Trophoblast cell (in vitro differentiated cells and primary cell): ENCODE measurements around the gene ISG20L2.
A peak's percentile ranks its signal among the peaks of the same experiment; 100 is the strongest.

Experiments used
- DNase-seq, 2 donors: peaks; one replicate each; pipeline ENCODE4 v3.0.0-alpha.2; 2016
- H2AFZ ChIP-seq: 2 replicates; pipeline ENCODE4 v1.6.1; 2013; ENCODE audit warnings: low read length, moderate library complexity, mild to moderate bottlenecking; ENCODE audit not compliant: insufficient read depth, poor library complexity
- H2AK5ac ChIP-seq: 2 replicates; pipeline ENCODE4 v1.6.1; 2013; ENCODE audit warnings: mild to moderate bottlenecking, low read length
- H2BK120ac ChIP-seq: 2 replicates; pipeline ENCODE4 v1.6.1; 2013; ENCODE audit warnings: low read length, mild to moderate bottlenecking, moderate library complexity; ENCODE audit not compliant: insufficient read depth, poor library complexity
- H2BK12ac ChIP-seq: 2 replicates; pipeline ENCODE4 v1.6.1; 2013; ENCODE audit warnings: mild to moderate bottlenecking, low read length, moderate library complexity
- H2BK5ac ChIP-seq: 2 replicates; pipeline ENCODE4 v1.6.1; 2013; ENCODE audit warnings: low read length, low read depth, moderate library complexity, mild to moderate bottlenecking; ENCODE audit not compliant: poor library complexity
- H3K14ac ChIP-seq: 2 replicates; pipeline ENCODE4 v1.6.1; 2013; ENCODE audit warnings: mild to moderate bottlenecking, low read length
- H3K18ac ChIP-seq: 2 replicates; pipeline ENCODE4 v1.6.1; 2013; ENCODE audit warnings: mild to moderate bottlenecking, low read length
- H3K23ac ChIP-seq: 2 replicates; pipeline ENCODE4 v1.6.1; 2013; ENCODE audit warnings: low read length
- H3K27ac ChIP-seq: 2 replicates; pipeline ENCODE4 v1.5.1; 2013; ENCODE audit warnings: low read depth, mild to moderate bottlenecking, inconsistent platforms, low read length, moderate library complexity
- H3K27me3 ChIP-seq: 2 replicates; pipeline ENCODE4 v1.6.1; 2013; ENCODE audit warnings: inconsistent platforms, mild to moderate bottlenecking, low read length, moderate library complexity; ENCODE audit not compliant: insufficient read depth
- H3K36me3 ChIP-seq, 2 experiments: 1 replicate in 1 of 2; 2 replicates in 1 of 2; pipeline ENCODE4 v1.6.1; 2013; ENCODE audit warnings: low read length in 2 of 2, mild to moderate bottlenecking in 2 of 2, moderate library complexity in 1 of 2; ENCODE audit not compliant: insufficient read depth in 2 of 2, control insufficient read depth in 1 of 2
- H3K4ac ChIP-seq: 2 replicates; pipeline ENCODE4 v1.6.1; 2013; ENCODE audit warnings: low read depth, mild to moderate bottlenecking, low read length, moderate library complexity
- H3K4me1 ChIP-seq, 2 experiments: 1 replicate in 1 of 2; 2 replicates in 1 of 2; pipeline ENCODE4 v1.6.1; 2013; ENCODE audit warnings: low read length in 2 of 2, mild to moderate bottlenecking in 2 of 2, moderate library complexity in 1 of 2; ENCODE audit not compliant: insufficient read depth in 2 of 2, control insufficient read depth in 1 of 2
- H3K4me2 ChIP-seq: 2 replicates; pipeline ENCODE4 v1.6.1; 2013; ENCODE audit warnings: inconsistent platforms, mild to moderate bottlenecking, low read length, moderate library complexity
- H3K4me3 ChIP-seq: 2 replicates; pipeline ENCODE4 v1.5.1; 2013; ENCODE audit warnings: mild to moderate bottlenecking, low read depth, low read length, inconsistent platforms
- H3K79me1 ChIP-seq: one replicate; pipeline ENCODE4 v1.6.1; 2013; ENCODE audit warnings: low read length
- H3K79me2 ChIP-seq: 2 replicates; pipeline ENCODE4 v1.6.1; 2013; ENCODE audit warnings: low read length, mild to moderate bottlenecking; ENCODE audit not compliant: control insufficient read depth, insufficient read depth, poor library complexity
- H3K9ac ChIP-seq: 2 replicates; pipeline ENCODE4 v1.6.1; 2013; ENCODE audit warnings: mild to moderate bottlenecking, low read length
- H3K9me3 ChIP-seq: 2 replicates; pipeline ENCODE4 v1.6.1; 2013; ENCODE audit warnings: low read depth, mild to moderate bottlenecking, control low read depth, inconsistent platforms, low read length; ENCODE audit not compliant: insufficient read depth
- H4K12ac ChIP-seq: 2 replicates; pipeline ENCODE4 v1.6.1; 2013; ENCODE audit warnings: low read depth, mild to moderate bottlenecking, low read length, moderate library complexity
- H4K8ac ChIP-seq: 2 replicates; pipeline ENCODE4 v1.6.1; 2013; ENCODE audit warnings: low read depth, mild to moderate bottlenecking, low read length, moderate library complexity
- H4K91ac ChIP-seq: one replicate; pipeline ENCODE4 v1.6.1; 2013; ENCODE audit warnings: low read depth, mild to moderate bottlenecking, low read length, moderate library complexity
- WGBS: extraction: QIAGEN DNeasy Blood & Tissue Kit; methylation state at CpG from one replicate; pipeline ENCODE4 v1.1.7; 2013; ENCODE audit warnings: missing lambda C conversion rate; ENCODE audit not compliant: insufficient read length, insufficient coverage; ENCODE audit errors: extremely low coverage; 5-methylcytosine and 5-hydroxymethylcytosine counted together

Gene ISG20L2

GRCh38 chr1:156709757-156710489, 18.6 kb downstream of the ISG20L2 start:
- H3K79me1 ChIP-seq: peaks cover 26% of the 10 kb centered on the region
- no peak overlapping the region for H3K4me2 ChIP-seq
- no peaks in the 10 kb centered on the region for H3K36me3 ChIP-seq
- H3K4me3 ChIP-seq: no peak overlapping the region
- H3K4me1 ChIP-seq: peaks cover 65 to 74% of the 10 kb centered on the region in 2 experiments
- H3K18ac ChIP-seq: peak overlapping the region; percentile 4
- no peak overlapping the region for H3K23ac ChIP-seq
- no peak overlapping the region for H3K9ac ChIP-seq
- H3K9me3 ChIP-seq: no peaks in the 10 kb centered on the region
- H4K8ac ChIP-seq: no peak overlapping the region
- no peak overlapping the region for H2BK5ac ChIP-seq
- no peak overlapping the region for H2AFZ ChIP-seq
- peak overlapping the region; percentile 0 for H2BK120ac ChIP-seq
- no peak overlapping the region for H2AK5ac ChIP-seq
- peak overlapping the region; percentile 25 for H3K14ac ChIP-seq
- no peak overlapping the region for H4K12ac ChIP-seq
- no peaks in the 10 kb centered on the region for H3K79me2 ChIP-seq
- H4K91ac ChIP-seq: peak overlapping the region; percentile 20
- no peak for DNase-seq
- H3K4ac ChIP-seq: no peak overlapping the region
- peak overlapping the region; percentile 25 for H2BK12ac ChIP-seq
- H3K27ac ChIP-seq: no peak overlapping the region
- no CpG with 5 or more reads among the region's 11 CpGs for WGBS
- H3K27me3 ChIP-seq: no peaks in the 10 kb centered on the region

- no peak overlapping the region for H3K4ac ChIP-seq
- H3K4me3 ChIP-seq: no peak overlapping the region
- no peak overlapping the region for H3K27ac ChIP-seq
- no peak overlapping the region for H3K18ac ChIP-seq
- no peak overlapping the region for H4K12ac ChIP-seq
- H3K9ac ChIP-seq: no peak overlapping the region
- H2BK120ac ChIP-seq: no peak overlapping the region
- no peak overlapping the region for H3K14ac ChIP-seq
- no peak overlapping the region for H4K91ac ChIP-seq
- no peaks in the 10 kb centered on the region for H3K79me2 ChIP-seq
- no peaks in the 10 kb centered on the region for H3K36me3 ChIP-seq
- H3K23ac ChIP-seq: no peak overlapping the region
- peak overlapping the region; percentile 29 for H2BK12ac ChIP-seq
- H3K9me3 ChIP-seq: no peaks in the 10 kb centered on the region
- H2AFZ ChIP-seq: no peak overlapping the region
- peaks cover 68 to 82% of the 10 kb centered on the region in 2 experiments for H3K4me1 ChIP-seq
- H3K79me1 ChIP-seq: peaks cover 29% of the 10 kb centered on the region
- H2AK5ac ChIP-seq: peak overlapping the region; percentile 15
- peaks cover 3% of the 10 kb centered on the region for H3K27me3 ChIP-seq
- peak overlapping the region; percentile 21 for H2BK5ac ChIP-seq
- no peak overlapping the region for H4K8ac ChIP-seq
- no CpG with 5 or more reads among the region's 4 CpGs for WGBS
- DNase-seq: peak in 1 of 2 donors; percentile 55
- no peak overlapping the region for H3K4me2 ChIP-seq
Measured at GRCh38 chr1:156709031-156709430, 19.5 kb downstream of the ISG20L2 start.

GRCh38 chr1:156708218-156708661, 20.3 kb downstream of the ISG20L2 start:
- Histone ChIP-seq H4K91ac (no peak overlapping the region), H4K12ac (no peak overlapping the region), H3K4me3 (no peak overlapping the region), H3K27me3 (peaks cover 3% of the 10 kb centered on the region), H2AFZ (no peak overlapping the region), H3K9me3 (no peaks in the 10 kb centered on the region), H3K23ac (no peak overlapping the region), H3K27ac (no peak overlapping the region), H3K9ac (no peak overlapping the region), H2BK12ac (no peak overlapping the region), H3K79me1 (peaks cover 29% of the 10 kb centered on the region), H3K4ac (no peak overlapping the region), H3K4me1 (peaks cover 75 to 90% of the 10 kb centered on the region in 2 experiments), H3K18ac (no peak overlapping the region), H3K79me2 (no peaks in the 10 kb centered on the region), H2BK120ac (no peak overlapping the region), H3K36me3 (no peaks in the 10 kb centered on the region), H3K14ac (no peak overlapping the region), H4K8ac (no peak overlapping the region), H2BK5ac (no peak overlapping the region), H2AK5ac (no peak overlapping the region), H3K4me2 (peak overlapping the region; percentile 1)
- no peak for DNase-seq
- WGBS: no CpG with 5 or more reads among the region's 4 CpGs

GRCh38 chr1:156707417-156708217, 20.9 kb downstream of the ISG20L2 start:
- no peak overlapping the region for H2BK12ac ChIP-seq
- peaks cover 77 to 85% of the 10 kb centered on the region in 2 experiments for H3K4me1 ChIP-seq
- no peaks in the 10 kb centered on the region for H3K9me3 ChIP-seq
- H3K14ac ChIP-seq: no peak overlapping the region
- H3K27ac ChIP-seq: no peak overlapping the region
- no peak overlapping the region for H4K8ac ChIP-seq
- H3K4me3 ChIP-seq: no peak overlapping the region
- no peak overlapping the region for H3K4ac ChIP-seq
- DNase-seq: no peak
- peak overlapping the region; percentile 9 for H2BK120ac ChIP-seq
- H3K36me3 ChIP-seq: no peaks in the 10 kb centered on the region
- no CpG with 5 or more reads among the region's 8 CpGs for WGBS
- no peak overlapping the region for H2AK5ac ChIP-seq
- H3K4me2 ChIP-seq: peak overlapping the region; percentile 1
- H3K9ac ChIP-seq: no peak overlapping the region
- no peak overlapping the region for H3K23ac ChIP-seq
- no peak overlapping the region for H3K18ac ChIP-seq
- no peak overlapping the region for H2BK5ac ChIP-seq
- peak overlapping the region; percentile 52 for H4K91ac ChIP-seq
- H3K79me2 ChIP-seq: no peaks in the 10 kb centered on the region
- no peak overlapping the region for H4K12ac ChIP-seq
- peaks cover 3% of the 10 kb centered on the region for H3K27me3 ChIP-seq
- peaks cover 29% of the 10 kb centered on the region for H3K79me1 ChIP-seq
- H2AFZ ChIP-seq: no peak overlapping the region
